NCI-H510A treated with DMSO at 0.1 percent for 48 hours (cell line): Measurements from ENCODE around the gene PBXIP1.

Experiments used
- DNase-seq: peaks from one replicate; lab custom pipeline; 2025; lab: John Stamatoyannopoulos, UW

PBXIP1 gene

DNA sequence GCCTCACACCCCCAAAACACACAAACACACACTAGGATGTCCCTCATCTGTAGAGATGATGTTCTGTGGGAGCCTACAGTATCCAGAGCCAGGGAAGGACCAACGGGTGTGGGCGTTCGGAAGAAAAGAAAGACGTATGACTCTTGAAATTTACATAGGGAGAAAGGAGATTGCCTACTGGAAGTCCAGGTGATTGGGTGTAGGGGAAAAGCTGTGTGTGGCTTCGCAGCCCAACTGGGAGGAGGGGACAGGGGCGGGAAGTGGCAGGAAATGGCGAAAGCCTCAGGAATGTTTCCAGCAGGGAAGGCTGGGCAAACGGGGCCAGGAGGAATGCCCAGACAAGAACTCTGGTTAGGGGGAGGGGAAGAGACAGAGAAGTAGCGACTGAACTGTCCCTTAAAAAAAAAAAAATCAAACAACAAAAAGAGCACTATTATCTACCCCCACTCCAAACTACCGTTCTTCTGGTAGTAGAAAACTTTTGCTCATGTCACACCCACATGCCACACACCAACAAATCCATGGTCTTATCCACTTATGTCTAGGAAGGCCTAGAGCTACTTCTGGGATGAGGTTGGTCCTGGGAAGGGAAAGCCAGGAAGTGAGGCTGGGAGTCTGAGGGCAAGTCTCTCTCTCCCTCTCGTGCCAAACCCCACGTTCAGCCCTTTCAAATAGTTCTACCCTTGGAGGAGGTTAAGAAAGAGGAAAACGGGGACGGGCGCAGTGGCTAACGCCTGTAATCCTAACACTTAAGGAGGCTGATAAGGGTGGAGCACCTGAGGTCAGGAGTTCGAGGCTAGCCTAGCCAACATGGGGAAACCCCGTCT, 16.8 kb upstream of the PBXIP1 start:
- DNase-seq, result peak; percentile 75

- no peak for DNase-seq
Measured at GRCh38 chr1:154972213-154972516, 16.3 kb upstream of the PBXIP1 start.

GRCh38 chr1:154971341-154971998, 15.6 kb upstream of the PBXIP1 start:
- no peak for DNase-seq

GRCh38 chr1:154970631-154971340, 14.9 kb upstream of the PBXIP1 start, which contains the start of gene SHC1:
Gene SHC1 (minus strand): TSS chr1:154970747. CDS start chr1:154970526, 221 bp downstream.
- peak; percentile 78 for DNase-seq

DNA sequence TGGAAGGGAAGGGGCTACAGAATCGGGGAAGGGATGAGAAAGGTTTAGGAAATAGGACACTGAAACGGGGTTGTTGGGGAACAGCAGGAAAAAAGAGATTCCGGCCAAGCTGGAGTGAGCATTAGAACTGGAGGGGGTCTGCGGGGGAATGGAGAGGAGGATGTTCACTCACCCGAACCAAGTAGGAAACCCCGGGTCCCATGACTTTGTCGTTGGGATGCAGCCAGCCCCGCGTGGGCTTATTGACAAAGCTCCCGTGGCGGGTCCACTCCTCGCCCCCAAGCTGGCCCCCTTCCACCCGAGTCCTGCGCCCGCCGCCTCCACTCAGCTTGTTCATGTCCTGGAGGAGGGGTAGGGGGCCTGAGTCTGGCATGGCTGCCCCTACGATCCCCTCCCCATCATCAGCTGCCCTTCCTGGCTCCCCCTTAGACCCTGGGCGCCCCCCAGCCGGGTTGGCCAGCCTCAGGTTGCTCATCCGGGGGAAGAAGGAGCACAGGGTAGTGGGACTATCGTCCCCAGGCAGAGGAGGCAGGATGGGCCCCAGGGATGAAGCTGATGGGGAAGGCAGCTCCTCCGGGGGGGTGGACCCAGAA, 14.1 kb upstream of the PBXIP1 start:
- DNase-seq, result no peak

DNA sequence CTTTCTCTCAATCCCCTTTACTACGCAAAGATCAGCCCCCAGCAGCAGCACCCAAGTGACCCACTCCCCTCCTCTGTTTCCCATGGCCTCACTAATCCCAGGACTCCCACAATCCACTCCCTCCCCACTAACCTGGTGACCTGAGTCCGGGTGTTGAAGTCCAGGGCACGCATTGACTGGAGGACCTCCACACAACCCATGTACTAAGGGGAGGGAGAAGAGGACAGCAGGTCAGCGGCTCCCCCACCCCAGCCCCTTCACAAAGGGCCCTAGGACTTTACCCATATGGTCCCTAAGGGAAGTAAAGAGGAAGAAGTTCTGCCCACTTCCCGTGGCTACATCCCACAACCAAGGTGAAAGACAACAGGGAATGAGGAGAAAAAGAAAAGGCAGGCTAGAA, 13.3 kb upstream of the PBXIP1 start:
- no peak for DNase-seq

- DNase-seq, result peak; percentile 80
Measured at GRCh38 chr1:154968731-154969130, 12.8 kb upstream of the PBXIP1 start.

- DNase-seq, result no peak
Measured at GRCh38 chr1:154967331-154967950, 11.5 kb upstream of the PBXIP1 start.

GRCh38 chr1:154966111-154966510, 10.2 kb upstream of the PBXIP1 start:
- no peak for DNase-seq

- no peak for DNase-seq
Measured at GRCh38 chr1:154964359-154964758, 8.5 kb upstream of the PBXIP1 start.

- DNase-seq, result no peak
Measured at GRCh38 chr1:154963643-154964042, 7.7 kb upstream of the PBXIP1 start.

GRCh38 chr1:154962795-154963330, 7.0 kb upstream of the PBXIP1 start:
- DNase-seq, result no peak

- DNase-seq, result peak; percentile 36
Measured at GRCh38 chr1:154962156-154962749, 6.4 kb upstream of the PBXIP1 start.

DNA sequence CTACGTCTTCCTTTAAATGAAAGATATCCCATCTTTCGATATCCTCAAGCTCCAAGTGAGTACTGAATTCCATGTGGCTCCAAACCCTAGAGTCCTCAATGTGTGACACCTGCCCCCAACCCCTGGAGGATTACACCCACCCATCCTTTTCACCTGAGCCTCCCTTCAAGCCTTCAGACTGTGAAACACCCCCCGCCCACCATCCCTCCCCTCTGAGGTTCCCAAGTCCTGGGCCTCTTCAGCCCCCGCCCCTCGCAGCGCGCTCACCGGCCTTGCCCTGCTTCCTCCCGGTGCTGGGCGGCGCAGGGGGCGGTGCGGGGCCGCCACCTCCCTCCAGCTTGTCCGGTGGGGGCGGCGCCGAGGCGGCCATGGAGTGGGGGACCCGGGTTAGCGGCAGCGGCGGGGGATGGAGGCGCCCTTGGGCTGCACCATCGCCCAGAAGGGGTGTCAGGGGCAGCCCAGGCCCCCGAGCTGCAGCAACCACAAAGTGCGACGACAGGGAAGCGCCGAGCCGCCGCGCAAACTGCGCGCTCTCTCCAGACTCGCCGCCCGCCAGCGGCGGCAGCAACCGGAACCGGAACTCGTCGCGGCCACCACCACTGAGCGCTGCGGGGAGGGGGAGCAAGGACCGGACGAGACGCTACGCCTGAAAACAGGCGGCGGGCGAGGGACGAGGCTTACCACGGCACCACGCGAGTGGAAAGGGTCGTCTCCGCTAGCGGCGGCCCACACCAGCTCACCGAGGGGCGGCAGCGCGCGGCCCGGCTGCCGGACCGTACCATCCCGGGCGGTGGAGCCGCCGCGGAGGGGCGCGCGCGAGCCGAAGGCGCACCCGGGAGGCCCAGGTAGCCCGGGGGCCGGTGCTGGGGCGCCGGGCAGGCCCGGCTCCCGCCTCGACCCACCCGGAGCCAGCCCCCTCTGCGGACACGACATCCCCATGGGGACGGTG, 5.6 kb upstream of the PBXIP1 start, which contains the start of gene PYGO2:
Gene PYGO2 (minus strand): TSS at position 576 of the 949 bp plus-strand sequence. CDS start 206 bp downstream, at position 370.
- DNase-seq, result peak; percentile 78

DNA sequence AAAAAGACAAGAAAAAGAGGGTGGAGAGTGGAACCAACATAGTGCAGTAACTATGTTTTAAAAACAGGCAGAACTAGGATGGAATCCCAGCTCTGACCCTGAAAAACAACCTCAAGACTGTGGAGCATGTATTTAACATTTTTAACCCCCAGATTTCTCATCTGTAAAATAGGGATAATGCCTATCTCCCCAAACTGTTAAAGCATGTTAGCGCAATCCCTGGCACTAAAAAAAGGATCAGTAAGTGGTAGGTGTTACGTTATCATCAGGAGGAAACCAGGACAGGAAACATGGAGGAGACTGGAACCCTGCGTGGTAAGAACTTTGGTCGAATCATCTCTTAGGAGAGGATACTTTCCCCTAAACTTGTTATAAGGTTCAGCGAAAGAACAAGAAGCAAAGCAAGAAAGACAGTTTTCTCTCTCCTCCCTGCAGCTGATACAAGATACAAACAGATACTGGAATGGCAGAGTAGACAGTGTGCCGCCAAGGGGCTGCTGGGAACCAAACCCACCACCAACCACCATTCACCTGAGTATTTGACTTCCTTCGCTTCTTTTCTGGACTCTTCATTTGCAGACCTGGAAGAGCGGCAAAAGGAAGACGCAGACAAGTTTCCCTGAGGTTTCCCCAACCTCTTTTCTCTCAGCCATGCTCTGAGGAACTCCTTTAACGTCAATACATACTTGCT, 4.7 kb upstream of the PBXIP1 start:
- no peak for DNase-seq

- no peak for DNase-seq
Measured at GRCh38 chr1:154959426-154959780, 3.5 kb upstream of the PBXIP1 start.

- DNase-seq, result no peak
Measured at GRCh38 chr1:154958681-154959425, 3.0 kb upstream of the PBXIP1 start.

DNA sequence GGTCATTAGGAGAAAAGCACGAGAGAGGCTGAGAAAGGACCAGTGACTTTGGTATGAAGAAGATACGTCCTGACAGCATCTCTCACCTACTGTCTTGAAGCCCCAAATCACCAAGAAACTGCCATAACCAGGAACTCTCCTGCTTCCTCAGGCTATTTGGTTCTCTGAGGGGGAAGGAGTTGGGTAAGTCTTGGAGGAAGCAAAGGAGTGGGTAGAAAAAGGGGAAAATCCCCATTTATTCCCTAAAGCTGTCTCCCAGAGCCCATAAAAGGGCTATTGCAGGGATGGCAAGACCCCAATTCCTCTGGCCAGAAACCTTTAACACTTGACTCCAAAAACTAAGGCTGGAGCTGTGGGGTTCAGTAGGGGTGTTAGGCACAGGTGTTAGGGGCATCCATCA, 2.1 kb upstream of the PBXIP1 start:
- no peak for DNase-seq
